ENCODE data around the gene ARL2BP. TPM values are rescaled to one million over a fixed set of nuclear protein-coding genes. Genes with fewer than 3 reads are reported as not detected.

The ARL2BP gene
- total RNA-seq, 1 experiment from 2014 or later, result 10.6 TPM

- H3K4me3 Mint-ChIP-seq, result no peak overlapping the region
Measured at GRCh38 chr16:57252148-57252721, 7.2 kb downstream of the ARL2BP start.

GRCh38 chr16:57253466-57253865 lies 8.4 kb downstream of the ARL2BP start:
- ATAC-seq, result no peak
- Mint-ChIP-seq H3K4me1 (no peaks in the 10 kb centered on the region), H3K4me3 (no peak overlapping the region), H3K27ac (no peak overlapping the region), H3K27me3 (ENCODE audit: low read depth) (no peaks in the 10 kb centered on the region), H3K9me3 (0 out of 2 replicates have a peak, but pooled peaks cover 4% of the 10 kb centered on the region), H3K36me3 (peaks cover 11% of the 10 kb centered on the region)
- POLR2A ChIA-PET, result no interaction called here
- TF ChIP-seq SOX15 (CRISPR knock-in tag; IDR thresholded peaks at IDR 0.05) (no peak), TP53 (CRISPR knock-in tag; IDR thresholded peaks at IDR 0.05) (no peak), ZNF532 (CRISPR knock-in tag; IDR thresholded peaks at IDR 0.05; ENCODE audit: borderline replicate concordance) (no peak), EMX1 (CRISPR knock-in tag; IDR thresholded peaks at IDR 0.05) (no peak), PRDM15 (CRISPR knock-in tag; IDR thresholded peaks at IDR 0.05) (no peak)
- CTCF ChIA-PET, result interaction anchor here (0.7 kb wide), 1 partner anchor 149 kb away, joined by 3 read pairs; no protein-coding TSS in a partner anchor
- no peak for DNase-seq (ENCODE audit: low spot score)

More at GRCh38 chr16:57252148-57252721, 7.2 kb downstream of the ARL2BP start:
- DNase-seq (ENCODE audit: low spot score) (no peak), ATAC-seq (no peak)
- no peak overlapping the region for H3K27ac Mint-ChIP-seq
- ChIA-PET CTCF (no interaction called here), POLR2A (no interaction called here)
- TF ChIP-seq ZNF671 (CRISPR knock-in tag; IDR thresholded peaks at IDR 0.05), result no peak
- no peak for TF ChIP-seq ZMAT4 (CRISPR knock-in tag; IDR thresholded peaks at IDR 0.05)
- TF ChIP-seq SOX15 (CRISPR knock-in tag; IDR thresholded peaks at IDR 0.05), result no peak
- H3K27me3 Mint-ChIP-seq (ENCODE audit: low read depth), result no peaks in the 10 kb centered on the region
- 0 out of 2 replicates have a peak, but pooled peaks cover 4% of the 10 kb centered on the region for H3K9me3 Mint-ChIP-seq
- H3K4me1 Mint-ChIP-seq, result no peaks in the 10 kb centered on the region
- H3K36me3 Mint-ChIP-seq, result peaks cover 11% of the 10 kb centered on the region

- Mint-ChIP-seq H3K27ac (no peak overlapping the region; the same call in 1 of the 2 replicates), H3K4me3 (no peak overlapping the region), H3K36me3 (peaks cover 11% of the 10 kb centered on the region), H3K9me3 (0 out of 2 replicates have a peak, but pooled peaks cover 4% of the 10 kb centered on the region), H3K27me3 (ENCODE audit: low read depth) (no peaks in the 10 kb centered on the region), H3K4me1 (peaks cover 13% of the 10 kb centered on the region)
- no peak for DNase-seq (ENCODE audit: low spot score)
- CTCF ChIA-PET, result no interaction called here
- no peak for ATAC-seq
- POLR2A ChIA-PET, result interaction anchor here (0.9 kb wide), 1 partner anchor 11 kb away, joined by 3 read pairs; the partner anchor contains the start of gene ARL2BP
- TF ChIP-seq ZNF281 (CRISPR knock-in tag; IDR thresholded peaks at IDR 0.05), result no peak
- no peak for TF ChIP-seq PREB (CRISPR knock-in tag; IDR thresholded peaks at IDR 0.05; ENCODE audit: borderline replicate concordance)
- TF ChIP-seq USF2 (CRISPR knock-in tag; IDR thresholded peaks at IDR 0.05), result no peak
- TF ChIP-seq KAT7 (CRISPR knock-in tag; IDR thresholded peaks at IDR 0.05; ENCODE audit: borderline replicate concordance), result no peak
- no peak for TF ChIP-seq ZSCAN18 (CRISPR knock-in tag; IDR thresholded peaks at IDR 0.05)
- TF ChIP-seq ZNF263 (CRISPR knock-in tag; IDR thresholded peaks at IDR 0.05; ENCODE audit: low read depth), result no peak
- TF ChIP-seq SMAD3 (CRISPR knock-in tag; IDR thresholded peaks at IDR 0.05; ENCODE audit: borderline replicate concordance), result no peak
Measured at GRCh38 chr16:57255686-57256415, 10.8 kb downstream of the ARL2BP start.

All from WTC11 (cell line).